ENCODE results near the gene MYRIP. TPM values are rescaled to one million over a fixed set of nuclear protein-coding genes. Genes with fewer than 3 reads are reported as not detected.
"Not testable (repeated sequence)": the region's sequence is repeated elsewhere in the genome, so short reads cannot be mapped to it uniquely, and the experiment has no call there.

MYRIP gene
- total RNA-seq, 2 experiments from 2014 or later, result not detected

DNA sequence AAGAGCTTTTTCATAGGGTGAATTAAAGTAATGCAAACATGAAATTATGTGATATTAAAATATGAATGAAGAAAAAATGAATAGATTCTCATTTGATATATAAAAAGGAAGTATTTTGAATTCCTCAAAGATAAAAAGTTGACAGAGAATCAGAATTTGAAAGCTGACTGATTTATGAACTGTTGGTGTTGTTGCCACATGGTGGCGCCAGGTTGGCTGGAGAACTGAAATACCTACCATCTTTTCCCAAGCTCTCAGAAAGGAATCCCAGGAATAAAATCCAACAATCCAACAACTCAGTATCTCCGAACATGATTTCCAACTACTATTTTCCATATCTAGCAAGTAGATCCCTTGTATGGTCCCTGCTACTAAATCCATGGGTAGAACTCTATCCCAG is 3.1 kb downstream of the MYRIP start:
- H3K9me3 Mint-ChIP-seq, result no peaks in the 10 kb centered on the region
- peaks cover 40% of the 10 kb centered on the region for H3K27me3 Mint-ChIP-seq
- H3K27ac Mint-ChIP-seq, result no peak overlapping the region
- no peak for DNase-seq
- ChIA-PET POLR2A (no interaction called here), CTCF (interaction anchor here (1.0 to 1.2 kb wide), 2 partner anchors 178 to 179 kb away, joined by 3 read pairs; no protein-coding TSS in a partner anchor)
- no peak for ATAC-seq
- no peaks in the 10 kb centered on the region for H3K36me3 Mint-ChIP-seq (ENCODE audit: low read depth)
- H3K4me3 Mint-ChIP-seq, result no peak overlapping the region
- no peak for TF ChIP-seq CTCF (IDR thresholded peaks at IDR 0.05)
- intact Hi-C loops (cut with micrococcal nuclease), result no loop called here
- H3K4me1 Mint-ChIP-seq (ENCODE audit: low read depth), result peaks cover 12% of the 10 kb centered on the region

GRCh38 chr3:39814007-39814406 is 4.6 kb downstream of the MYRIP start:
- intact Hi-C loops (cut with micrococcal nuclease), result no loop called here
- ChIA-PET POLR2A (no interaction called here), CTCF (interaction anchor here (1.0 kb wide), 2 partner anchors 43 to 366 kb away, joined by 3 read pairs; no protein-coding TSS in a partner anchor)
- Mint-ChIP-seq H3K36me3 (ENCODE audit: low read depth) (no peaks in the 10 kb centered on the region), H3K4me3 (no peak overlapping the region), H3K4me1 (ENCODE audit: low read depth) (peaks cover 9% of the 10 kb centered on the region), H3K27ac (no peak overlapping the region), H3K27me3 (peaks cover 27% of the 10 kb centered on the region), H3K9me3 (no peaks in the 10 kb centered on the region)
- no peak for DNase-seq
- ATAC-seq, result no peak
- TF ChIP-seq CTCF (IDR thresholded peaks at IDR 0.05), result no peak

DNA sequence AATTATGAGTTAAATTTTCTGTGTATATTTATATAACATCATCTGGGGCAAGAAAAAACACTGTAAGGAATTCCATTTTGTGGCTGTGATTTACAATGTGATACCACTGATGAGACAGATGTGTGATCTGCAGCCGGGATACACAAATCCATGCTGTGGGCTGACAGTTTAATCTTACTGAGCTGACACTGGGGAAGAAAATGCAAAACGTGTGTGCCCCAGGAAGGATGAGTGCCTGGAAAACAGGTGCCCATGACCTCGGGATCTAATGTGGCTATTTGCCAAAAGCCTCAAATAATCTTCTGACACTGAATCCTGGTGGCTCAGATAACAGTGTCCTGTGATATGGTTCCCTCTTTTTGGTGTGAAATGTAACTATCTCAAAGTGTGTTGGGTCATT is 10.5 kb downstream of the MYRIP start:
- H3K4me1 Mint-ChIP-seq (ENCODE audit: low read depth), result no peaks in the 10 kb centered on the region
- intact Hi-C loops (cut with micrococcal nuclease), result no loop called here
- ATAC-seq (no peak), DNase-seq (no peak)
- CTCF ChIA-PET, result no interaction called here
- no peak overlapping the region for H3K27ac Mint-ChIP-seq
- no peak for TF ChIP-seq CTCF (IDR thresholded peaks at IDR 0.05)
- H3K9me3 Mint-ChIP-seq, result no peaks in the 10 kb centered on the region
- no peaks in the 10 kb centered on the region for H3K36me3 Mint-ChIP-seq (ENCODE audit: low read depth)
- POLR2A ChIA-PET, result no interaction called here
- H3K27me3 Mint-ChIP-seq, result peaks cover 2% of the 10 kb centered on the region
- H3K4me3 Mint-ChIP-seq, result no peak overlapping the region

- H3K9me3 Mint-ChIP-seq; CTCF ChIA-PET; H3K36me3 Mint-ChIP-seq (ENCODE audit: low read depth); POLR2A ChIA-PET; H3K27ac Mint-ChIP-seq; DNase-seq; H3K27me3 Mint-ChIP-seq; ATAC-seq; intact Hi-C loops (cut with micrococcal nuclease); H3K4me3 Mint-ChIP-seq; H3K4me1 Mint-ChIP-seq (ENCODE audit: low read depth): not testable (repeated sequence)
Observed at GRCh38 chr3:39833764-39834163, 24.4 kb downstream of the MYRIP start.

DNA sequence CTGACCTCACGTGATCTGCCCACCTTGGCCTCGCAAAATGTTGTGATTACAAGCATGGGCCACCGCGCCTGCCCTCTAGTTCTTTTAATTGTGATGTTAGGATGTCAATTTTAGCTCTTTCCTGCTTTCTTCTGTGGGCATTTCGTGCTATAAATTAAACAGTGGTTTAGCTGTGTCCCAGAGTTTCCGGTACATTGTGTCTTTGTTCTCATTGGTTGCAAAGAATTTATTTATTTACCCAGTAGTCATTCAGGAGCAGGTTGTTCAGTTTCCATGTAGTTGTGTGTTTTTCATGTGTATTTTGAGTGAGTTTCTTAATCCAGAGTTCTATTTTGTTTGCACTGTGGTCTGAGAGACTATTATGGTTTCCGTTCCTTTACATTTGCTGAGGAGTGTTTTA is 30.1 kb downstream of the MYRIP start:
- no peak for DNase-seq
- peaks cover 8% of the 10 kb centered on the region for H3K27me3 Mint-ChIP-seq
- no peaks in the 10 kb centered on the region for H3K4me1 Mint-ChIP-seq (ENCODE audit: low read depth)
- POLR2A ChIA-PET, result no interaction called here
- no peaks in the 10 kb centered on the region for H3K36me3 Mint-ChIP-seq (ENCODE audit: low read depth)
- no peak overlapping the region for H3K4me3 Mint-ChIP-seq
- H3K27ac Mint-ChIP-seq, result no peak overlapping the region
- ATAC-seq, result no peak
- peaks cover 2% of the 10 kb centered on the region for H3K9me3 Mint-ChIP-seq
- CTCF ChIA-PET, result no interaction called here
- no peak for TF ChIP-seq CTCF (IDR thresholded peaks at IDR 0.05)
- intact Hi-C loops (cut with micrococcal nuclease), result no loop called here

GRCh38 chr3:39843440-39843839 is 34.0 kb downstream of the MYRIP start:
- no peak for ATAC-seq

More at GRCh38 chr3:39843440-39843839, 34.0 kb downstream of the MYRIP start:
- H3K9me3 Mint-ChIP-seq, result peaks cover 2% of the 10 kb centered on the region
- ChIA-PET CTCF (no interaction called here), POLR2A (no interaction called here)
- H3K27me3 Mint-ChIP-seq, result peaks cover 8% of the 10 kb centered on the region
- intact Hi-C loops (cut with micrococcal nuclease), result no loop called here
- no peak overlapping the region for H3K27ac Mint-ChIP-seq
- DNase-seq, result no peak
- no peaks in the 10 kb centered on the region for H3K36me3 Mint-ChIP-seq (ENCODE audit: low read depth)
- H3K4me3 Mint-ChIP-seq, result no peak overlapping the region
- no peaks in the 10 kb centered on the region for H3K4me1 Mint-ChIP-seq (ENCODE audit: low read depth)
- no peak for TF ChIP-seq CTCF (IDR thresholded peaks at IDR 0.05)

All from activated CD8-positive, alpha-beta T cell treated with anti-CD3 and anti-CD28 coated beads for 36 hours (primary cell).